K562 (cell line): Measurements from ENCODE around the gene GTSE1. TPM values are rescaled to one million over a fixed set of nuclear protein-coding genes. Genes with fewer than 3 reads are reported as not detected.

Source experiments
- CBFA2T2 ChIP-seq: fragments of 450-650 bp; conservative IDR thresholded peaks from 2 replicates; pipeline ENCODE4 v1.6.1; 2017; ENCODE audit warnings: mild to moderate bottlenecking
- CCNT2 ChIP-seq: IDR thresholded peaks from 2 replicates; pipeline ENCODE4 v1.6.1; 2011; ENCODE audit warnings: borderline replicate concordance, low read depth, mild to moderate bottlenecking, moderate library complexity, mixed read lengths, low read length; ENCODE audit not compliant: insufficient read length; ENCODE audit errors: extremely low read depth
- ETV5 ChIP-seq: sonication (generic); formaldehyde crosslinking; IDR thresholded peaks from 2 replicates; pipeline ENCODE4 v1.4.0; 2020; ENCODE audit warnings: low read depth, mild to moderate bottlenecking, missing genetic modification reagents
- HLTF ChIP-seq: fragments of 450-650 bp; IDR thresholded peaks from 2 replicates; pipeline ENCODE4 v1.6.1; 2016
- JUND ChIP-seq, 2 experiments: IDR thresholded peaks; 2 replicates in 1 of 2; 3 replicates in 1 of 2; pipeline ENCODE4 v1.6.1; 2011; ENCODE audit warnings: borderline replicate concordance in 2 of 2, low read depth in 2 of 2, low read length in 2 of 2, improper control_type of control experiment in 1 of 2, missing biosample characterization in 1 of 2, missing genetic modification characterization in 1 of 2, missing genetic modification reagents in 1 of 2
- KDM1A ChIP-seq, 2 experiments: fragments of 450-650 bp; IDR thresholded peaks; 2 replicates each; pipeline ENCODE4 v1.6.1; 2016; ENCODE audit warnings: mild to moderate bottlenecking in 2 of 2
- MCM5 ChIP-seq: fragments of 450-650 bp; IDR thresholded peaks from 2 replicates; pipeline ENCODE4 v1.6.1; 2016; ENCODE audit warnings: low read depth
- MITF ChIP-seq: IDR thresholded peaks from 2 replicates; pipeline ENCODE4 v1.6.1; 2014; ENCODE audit warnings: antibody characterized with exemption
- MYC ChIP-seq, 2 experiments: fragments of 250-450 bp in 1 of 2; sonication (Bioruptor Pico) in 1 of 2; IDR thresholded peaks; 2 replicates each; pipeline versions ENCODE4 v1.5.1 to v1.6.1; 2012 to 2021; ENCODE audit warnings: low read depth in 2 of 2, borderline replicate concordance in 1 of 2, improper control_type of control experiment in 1 of 2, low read length in 1 of 2, mild to moderate bottlenecking in 1 of 2, moderate library complexity in 1 of 2
- NFE2L1 ChIP-seq: fragments of 450-650 bp; IDR thresholded peaks from 2 replicates; pipeline ENCODE4 v1.6.1; 2016; ENCODE audit warnings: missing genetic modification characterization, low read depth, mild to moderate bottlenecking, missing compliant biosample characterization, moderate library complexity, borderline replicate concordance
- SREBF2 ChIP-seq: sonication (generic); formaldehyde crosslinking; IDR thresholded peaks from 2 replicates; pipeline ENCODE4 v1.4.0; 2020; ENCODE audit warnings: mild to moderate bottlenecking, missing genetic modification reagents
- THAP7 ChIP-seq: fragments of 250-450 bp; sonication (Bioruptor Pico); IDR thresholded peaks from 2 replicates; pipeline ENCODE4 v1.5.0; 2021
- ZBTB1 ChIP-seq: sonication (generic); formaldehyde crosslinking; IDR thresholded peaks from 2 replicates; pipeline ENCODE4 v1.8.1; 2023; ENCODE audit warnings: missing genetic modification reagents, low read depth, mild to moderate bottlenecking, borderline replicate concordance
- ZC3H4 ChIP-seq: sonication (generic); formaldehyde crosslinking; IDR thresholded peaks from 2 replicates; pipeline ENCODE4 v1.9.0; 2021; ENCODE audit warnings: missing genetic modification reagents, borderline replicate concordance
- ZFPM2 ChIP-seq: fragments of 250-450 bp; sonication (Bioruptor Pico); IDR thresholded peaks from 2 replicates; pipeline ENCODE4 v1.5.1; 2022; ENCODE audit warnings: mild to moderate bottlenecking
- ZNF217 ChIP-seq: sonication (generic); formaldehyde crosslinking; IDR thresholded peaks from 2 replicates; pipeline ENCODE4 v1.8.0; 2022; ENCODE audit warnings: mild to moderate bottlenecking, missing genetic modification reagents
- ZNF263 ChIP-seq: sonication (generic); formaldehyde crosslinking; IDR thresholded peaks from 2 replicates; pipeline ENCODE4 v1.8.0; 2022; ENCODE audit warnings: mild to moderate bottlenecking, missing genetic modification reagents, borderline replicate concordance
- ZNF445 ChIP-seq: fragments of 250-450 bp; sonication (Bioruptor Pico); IDR thresholded peaks from 2 replicates; pipeline ENCODE4 v1.4.0; 2020; ENCODE audit warnings: low read depth, mild to moderate bottlenecking, moderate library complexity
- polyA plus RNA-seq, 8 experiments: library from polyadenylated mRNA; depleted of rRNA in 4 of 8; stranded (reverse) in 5 of 8; unstranded in 3 of 8; fragments of >200 nt; fragmentation: Nextera tagmentation in 2 of 8; fragmentation: Illumina TruSeq in 1 of 8; extraction: Ambion mirVana in 2 of 8; extraction: Trizol in 1 of 8; gene quantifications; 2 replicates each; pipeline versions ENCODE4 v1.2.1 to v1.2.3, GENCODE V29; 2011 to 2014; ENCODE audit warnings: inconsistent platforms in 1 of 8, missing spikeins in 1 of 8
- total RNA-seq, 7 experiments: library from RNA; depleted of rRNA in 6 of 7; stranded (reverse); fragments of >200 nt in 6 of 7; fragmentation: Illumina TruSeq in 2 of 7; extraction: Trizol in 2 of 7; gene quantifications; 2 replicates each; pipeline versions ENCODE4 v1.2.1 to v1.2.3, GENCODE V29; 2011 to 2021; ENCODE audit warnings: low replicate concordance in 1 of 7
- TF ChIP-seq, protein P1 (sequence below): fragments of 250-450 bp; sonication (Bioruptor Pico); IDR thresholded peaks from 2 replicates; pipeline ENCODE4 v1.5.0; 2021
- TF ChIP-seq, protein P2 (sequence below): fragments of 150-350 bp; IDR thresholded peaks from 2 replicates; pipeline ENCODE4 v1.6.1; 2014; ENCODE audit warnings: low read depth, mild to moderate bottlenecking, low read length, borderline replicate concordance

The GTSE1 gene
- total and polyA plus RNA-seq, 9 of the 15 experiments (the other 6 are each of a cell fraction or from before 2014, with no cell fraction given), result 2.5 to 22.5 (median 12.9) TPM

DNA sequence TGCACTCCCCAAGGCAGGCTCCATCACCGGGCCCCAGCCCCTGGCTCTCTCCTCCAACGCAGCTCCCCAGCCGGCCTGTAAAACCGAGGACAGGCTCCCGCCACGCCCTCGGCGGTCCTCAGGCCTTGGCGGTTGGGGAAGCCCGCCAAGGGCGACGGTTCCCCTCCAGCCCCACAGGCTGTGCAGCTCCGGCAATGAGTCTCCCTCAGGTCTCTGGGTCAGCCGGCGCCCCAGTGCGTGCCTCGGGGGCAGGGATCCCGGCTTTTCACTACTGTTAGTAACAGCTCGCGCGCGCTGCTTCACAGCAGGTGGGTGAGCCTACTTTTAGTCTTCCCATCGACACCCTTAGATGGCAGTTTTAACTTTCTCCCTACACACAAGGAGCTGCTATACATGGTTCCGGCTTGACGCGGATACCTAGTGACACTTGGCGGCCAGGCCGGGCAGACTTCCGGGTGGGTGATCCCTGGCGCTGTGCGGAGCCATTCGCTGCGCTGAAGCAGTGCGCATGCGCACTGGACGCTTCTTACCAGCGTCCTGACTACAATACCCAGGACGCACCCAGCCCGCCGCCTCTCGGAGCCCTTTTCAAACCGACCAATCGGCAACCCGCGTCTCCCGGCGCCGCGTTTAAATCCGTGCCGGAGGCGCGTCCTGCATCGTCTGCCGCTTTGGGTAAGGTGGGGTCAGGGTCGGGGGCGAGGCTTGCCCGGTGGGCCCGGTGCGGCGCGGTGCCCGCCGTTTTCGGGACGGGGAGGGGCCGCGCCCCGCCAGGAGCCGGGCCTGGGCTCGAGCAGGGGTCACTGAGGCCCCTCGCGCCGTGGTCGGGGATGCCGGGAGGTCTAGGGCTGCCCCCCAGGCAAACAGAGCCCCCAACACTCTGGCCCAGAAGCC lies at the start of gene GTSE1 (continued):
- TF ChIP-seq MITF, result no peak
- TF ChIP-seq KDM1A (IDR thresholded peaks at IDR 0.05), result no peak
- TF ChIP-seq THAP7 (CRISPR knock-in tag), result no peak
- no peak for TF ChIP-seq ZNF263 (CRISPR knock-in tag)
- no peak for TF ChIP-seq ZNF217 (CRISPR knock-in tag)
- 0 out of 2 replicates have a peak, but pooled peaks have one; percentile 45 for TF ChIP-seq ETV5 (CRISPR knock-in tag)
- no peak for TF ChIP-seq CCNT2
- no peak for TF ChIP-seq SREBF2
- TF ChIP-seq ZFPM2, result no peak
- no peak for TF ChIP-seq CBFA2T2
- no peak for TF ChIP-seq HLTF
- TF ChIP-seq, protein P1, sequence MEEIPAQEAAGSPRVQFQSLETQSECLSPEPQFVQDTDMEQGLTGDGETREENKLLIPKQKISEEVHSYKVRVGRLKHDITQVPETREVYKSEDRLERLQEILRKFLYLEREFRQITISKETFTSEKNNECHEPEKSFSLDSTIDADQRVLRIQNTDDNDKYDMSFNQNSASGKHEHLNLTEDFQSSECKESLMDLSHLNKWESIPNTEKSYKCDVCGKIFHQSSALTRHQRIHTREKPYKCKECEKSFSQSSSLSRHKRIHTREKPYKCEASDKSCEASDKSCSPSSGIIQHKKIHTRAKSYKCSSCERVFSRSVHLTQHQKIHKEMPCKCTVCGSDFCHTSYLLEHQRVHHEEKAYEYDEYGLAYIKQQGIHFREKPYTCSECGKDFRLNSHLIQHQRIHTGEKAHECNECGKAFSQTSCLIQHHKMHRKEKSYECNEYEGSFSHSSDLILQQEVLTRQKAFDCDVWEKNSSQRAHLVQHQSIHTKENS (CRISPR knock-in tag), result no peak
- no peak for TF ChIP-seq MCM5
- TF ChIP-seq JUND (IDR thresholded peaks at IDR 0.05; ENCODE audit: borderline replicate concordance, low read depth, low read length), result no peak; the same call in none of the 2 replicates
- TF ChIP-seq JUND (tag; IDR thresholded peaks at IDR 0.05; ENCODE audit: borderline replicate concordance, low read depth, low read length), result no peak
- no peak for TF ChIP-seq ZC3H4 (CRISPR knock-in tag)
- TF ChIP-seq MYC (IDR thresholded peaks at IDR 0.05; ENCODE audit: low read depth, low read length), result peak; percentile 51; the same call in 1 of the 2 replicates
- TF ChIP-seq MYC (CRISPR knock-in tag; IDR thresholded peaks at IDR 0.05; ENCODE audit: borderline replicate concordance, low read depth), result no peak
- TF ChIP-seq, protein P2, sequence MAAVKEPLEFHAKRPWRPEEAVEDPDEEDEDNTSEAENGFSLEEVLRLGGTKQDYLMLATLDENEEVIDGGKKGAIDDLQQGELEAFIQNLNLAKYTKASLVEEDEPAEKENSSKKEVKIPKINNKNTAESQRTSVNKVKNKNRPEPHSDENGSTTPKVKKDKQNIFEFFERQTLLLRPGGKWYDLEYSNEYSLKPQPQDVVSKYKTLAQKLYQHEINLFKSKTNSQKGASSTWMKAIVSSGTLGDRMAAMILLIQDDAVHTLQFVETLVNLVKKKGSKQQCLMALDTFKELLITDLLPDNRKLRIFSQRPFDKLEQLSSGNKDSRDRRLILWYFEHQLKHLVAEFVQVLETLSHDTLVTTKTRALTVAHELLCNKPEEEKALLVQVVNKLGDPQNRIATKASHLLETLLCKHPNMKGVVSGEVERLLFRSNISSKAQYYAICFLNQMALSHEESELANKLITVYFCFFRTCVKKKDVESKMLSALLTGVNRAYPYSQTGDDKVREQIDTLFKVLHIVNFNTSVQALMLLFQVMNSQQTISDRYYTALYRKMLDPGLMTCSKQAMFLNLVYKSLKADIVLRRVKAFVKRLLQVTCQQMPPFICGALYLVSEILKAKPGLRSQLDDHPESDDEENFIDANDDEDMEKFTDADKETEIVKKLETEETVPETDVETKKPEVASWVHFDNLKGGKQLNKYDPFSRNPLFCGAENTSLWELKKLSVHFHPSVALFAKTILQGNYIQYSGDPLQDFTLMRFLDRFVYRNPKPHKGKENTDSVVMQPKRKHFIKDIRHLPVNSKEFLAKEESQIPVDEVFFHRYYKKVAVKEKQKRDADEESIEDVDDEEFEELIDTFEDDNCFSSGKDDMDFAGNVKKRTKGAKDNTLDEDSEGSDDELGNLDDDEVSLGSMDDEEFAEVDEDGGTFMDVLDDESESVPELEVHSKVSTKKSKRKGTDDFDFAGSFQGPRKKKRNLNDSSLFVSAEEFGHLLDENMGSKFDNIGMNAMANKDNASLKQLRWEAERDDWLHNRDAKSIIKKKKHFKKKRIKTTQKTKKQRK, result no peak
- no peak for TF ChIP-seq ZBTB1 (CRISPR knock-in tag)
- no peak for TF ChIP-seq ZNF445
- TF ChIP-seq NFE2L1, result no peak
